ENCODE data around the gene EIF3I.

DNA sequence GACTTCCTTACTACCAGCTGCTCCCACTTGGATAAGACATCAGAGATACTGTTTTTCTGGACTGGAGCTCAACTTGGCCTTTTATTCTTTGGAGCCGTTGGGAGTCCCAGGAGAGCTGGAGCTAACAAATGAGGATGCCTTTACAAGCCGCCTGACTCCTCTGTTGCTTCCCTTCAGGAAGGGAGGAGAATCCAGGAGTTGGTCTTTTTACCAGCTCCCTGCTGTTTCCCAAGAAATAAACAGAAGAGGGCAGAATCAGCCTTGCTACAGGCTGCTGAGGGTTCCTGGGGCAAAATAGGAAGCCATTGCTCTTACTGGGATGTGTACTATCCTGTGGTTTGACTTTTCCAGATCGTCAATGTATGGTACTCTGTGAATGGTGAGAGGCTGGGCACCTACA, 1.5 kb downstream of the EIF3I start:
- TF ChIP-seq, protein P1, sequence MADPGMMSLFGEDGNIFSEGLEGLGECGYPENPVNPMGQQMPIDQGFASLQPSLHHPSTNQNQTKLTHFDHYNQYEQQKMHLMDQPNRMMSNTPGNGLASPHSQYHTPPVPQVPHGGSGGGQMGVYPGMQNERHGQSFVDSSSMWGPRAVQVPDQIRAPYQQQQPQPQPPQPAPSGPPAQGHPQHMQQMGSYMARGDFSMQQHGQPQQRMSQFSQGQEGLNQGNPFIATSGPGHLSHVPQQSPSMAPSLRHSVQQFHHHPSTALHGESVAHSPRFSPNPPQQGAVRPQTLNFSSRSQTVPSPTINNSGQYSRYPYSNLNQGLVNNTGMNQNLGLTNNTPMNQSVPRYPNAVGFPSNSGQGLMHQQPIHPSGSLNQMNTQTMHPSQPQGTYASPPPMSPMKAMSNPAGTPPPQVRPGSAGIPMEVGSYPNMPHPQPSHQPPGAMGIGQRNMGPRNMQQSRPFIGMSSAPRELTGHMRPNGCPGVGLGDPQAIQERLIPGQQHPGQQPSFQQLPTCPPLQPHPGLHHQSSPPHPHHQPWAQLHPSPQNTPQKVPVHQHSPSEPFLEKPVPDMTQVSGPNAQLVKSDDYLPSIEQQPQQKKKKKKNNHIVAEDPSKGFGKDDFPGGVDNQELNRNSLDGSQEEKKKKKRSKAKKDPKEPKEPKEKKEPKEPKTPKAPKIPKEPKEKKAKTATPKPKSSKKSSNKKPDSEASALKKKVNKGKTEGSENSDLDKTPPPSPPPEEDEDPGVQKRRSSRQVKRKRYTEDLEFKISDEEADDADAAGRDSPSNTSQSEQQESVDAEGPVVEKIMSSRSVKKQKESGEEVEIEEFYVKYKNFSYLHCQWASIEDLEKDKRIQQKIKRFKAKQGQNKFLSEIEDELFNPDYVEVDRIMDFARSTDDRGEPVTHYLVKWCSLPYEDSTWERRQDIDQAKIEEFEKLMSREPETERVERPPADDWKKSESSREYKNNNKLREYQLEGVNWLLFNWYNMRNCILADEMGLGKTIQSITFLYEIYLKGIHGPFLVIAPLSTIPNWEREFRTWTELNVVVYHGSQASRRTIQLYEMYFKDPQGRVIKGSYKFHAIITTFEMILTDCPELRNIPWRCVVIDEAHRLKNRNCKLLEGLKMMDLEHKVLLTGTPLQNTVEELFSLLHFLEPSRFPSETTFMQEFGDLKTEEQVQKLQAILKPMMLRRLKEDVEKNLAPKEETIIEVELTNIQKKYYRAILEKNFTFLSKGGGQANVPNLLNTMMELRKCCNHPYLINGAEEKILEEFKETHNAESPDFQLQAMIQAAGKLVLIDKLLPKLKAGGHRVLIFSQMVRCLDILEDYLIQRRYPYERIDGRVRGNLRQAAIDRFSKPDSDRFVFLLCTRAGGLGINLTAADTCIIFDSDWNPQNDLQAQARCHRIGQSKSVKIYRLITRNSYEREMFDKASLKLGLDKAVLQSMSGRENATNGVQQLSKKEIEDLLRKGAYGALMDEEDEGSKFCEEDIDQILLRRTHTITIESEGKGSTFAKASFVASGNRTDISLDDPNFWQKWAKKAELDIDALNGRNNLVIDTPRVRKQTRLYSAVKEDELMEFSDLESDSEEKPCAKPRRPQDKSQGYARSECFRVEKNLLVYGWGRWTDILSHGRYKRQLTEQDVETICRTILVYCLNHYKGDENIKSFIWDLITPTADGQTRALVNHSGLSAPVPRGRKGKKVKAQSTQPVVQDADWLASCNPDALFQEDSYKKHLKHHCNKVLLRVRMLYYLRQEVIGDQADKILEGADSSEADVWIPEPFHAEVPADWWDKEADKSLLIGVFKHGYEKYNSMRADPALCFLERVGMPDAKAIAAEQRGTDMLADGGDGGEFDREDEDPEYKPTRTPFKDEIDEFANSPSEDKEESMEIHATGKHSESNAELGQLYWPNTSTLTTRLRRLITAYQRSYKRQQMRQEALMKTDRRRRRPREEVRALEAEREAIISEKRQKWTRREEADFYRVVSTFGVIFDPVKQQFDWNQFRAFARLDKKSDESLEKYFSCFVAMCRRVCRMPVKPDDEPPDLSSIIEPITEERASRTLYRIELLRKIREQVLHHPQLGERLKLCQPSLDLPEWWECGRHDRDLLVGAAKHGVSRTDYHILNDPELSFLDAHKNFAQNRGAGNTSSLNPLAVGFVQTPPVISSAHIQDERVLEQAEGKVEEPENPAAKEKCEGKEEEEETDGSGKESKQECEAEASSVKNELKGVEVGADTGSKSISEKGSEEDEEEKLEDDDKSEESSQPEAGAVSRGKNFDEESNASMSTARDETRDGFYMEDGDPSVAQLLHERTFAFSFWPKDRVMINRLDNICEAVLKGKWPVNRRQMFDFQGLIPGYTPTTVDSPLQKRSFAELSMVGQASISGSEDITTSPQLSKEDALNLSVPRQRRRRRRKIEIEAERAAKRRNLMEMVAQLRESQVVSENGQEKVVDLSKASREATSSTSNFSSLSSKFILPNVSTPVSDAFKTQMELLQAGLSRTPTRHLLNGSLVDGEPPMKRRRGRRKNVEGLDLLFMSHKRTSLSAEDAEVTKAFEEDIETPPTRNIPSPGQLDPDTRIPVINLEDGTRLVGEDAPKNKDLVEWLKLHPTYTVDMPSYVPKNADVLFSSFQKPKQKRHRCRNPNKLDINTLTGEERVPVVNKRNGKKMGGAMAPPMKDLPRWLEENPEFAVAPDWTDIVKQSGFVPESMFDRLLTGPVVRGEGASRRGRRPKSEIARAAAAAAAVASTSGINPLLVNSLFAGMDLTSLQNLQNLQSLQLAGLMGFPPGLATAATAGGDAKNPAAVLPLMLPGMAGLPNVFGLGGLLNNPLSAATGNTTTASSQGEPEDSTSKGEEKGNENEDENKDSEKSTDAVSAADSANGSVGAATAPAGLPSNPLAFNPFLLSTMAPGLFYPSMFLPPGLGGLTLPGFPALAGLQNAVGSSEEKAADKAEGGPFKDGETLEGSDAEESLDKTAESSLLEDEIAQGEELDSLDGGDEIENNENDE (IDR thresholded peaks at IDR 0.05; ENCODE audit: insufficient replicate concordance, low read length) = no peak
- TF ChIP-seq, protein P2, sequence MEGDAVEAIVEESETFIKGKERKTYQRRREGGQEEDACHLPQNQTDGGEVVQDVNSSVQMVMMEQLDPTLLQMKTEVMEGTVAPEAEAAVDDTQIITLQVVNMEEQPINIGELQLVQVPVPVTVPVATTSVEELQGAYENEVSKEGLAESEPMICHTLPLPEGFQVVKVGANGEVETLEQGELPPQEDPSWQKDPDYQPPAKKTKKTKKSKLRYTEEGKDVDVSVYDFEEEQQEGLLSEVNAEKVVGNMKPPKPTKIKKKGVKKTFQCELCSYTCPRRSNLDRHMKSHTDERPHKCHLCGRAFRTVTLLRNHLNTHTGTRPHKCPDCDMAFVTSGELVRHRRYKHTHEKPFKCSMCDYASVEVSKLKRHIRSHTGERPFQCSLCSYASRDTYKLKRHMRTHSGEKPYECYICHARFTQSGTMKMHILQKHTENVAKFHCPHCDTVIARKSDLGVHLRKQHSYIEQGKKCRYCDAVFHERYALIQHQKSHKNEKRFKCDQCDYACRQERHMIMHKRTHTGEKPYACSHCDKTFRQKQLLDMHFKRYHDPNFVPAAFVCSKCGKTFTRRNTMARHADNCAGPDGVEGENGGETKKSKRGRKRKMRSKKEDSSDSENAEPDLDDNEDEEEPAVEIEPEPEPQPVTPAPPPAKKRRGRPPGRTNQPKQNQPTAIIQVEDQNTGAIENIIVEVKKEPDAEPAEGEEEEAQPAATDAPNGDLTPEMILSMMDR (IDR thresholded peaks at IDR 0.05; ENCODE audit: control extremely low read depth in 1 of 3, insufficient read depth in 1 of 3, low read depth in 1 of 3, low read length in 3 of 3) = no peak
- TF ChIP-seq EZH2 (IDR thresholded peaks at IDR 0.05; ENCODE audit: low read depth, low read length, severe bottlenecking) (no peak), YY1 (IDR thresholded peaks at IDR 0.05; ENCODE audit: low read depth, low read length) (no peak), JUND (IDR thresholded peaks at IDR 0.05; ENCODE audit: low read length) (no peak)
